Measurements from ENCODE around the gene CAV2. TPM values are rescaled to one million over a fixed set of nuclear protein-coding genes. Genes with fewer than 3 reads are reported as not detected.

Gene CAV2
- total RNA-seq, 4 donors from 2014 or later = 86.4 to 172 (median 132) TPM

GRCh38 chr7:116528008-116528789 is 28.7 kb downstream of the CAV2 start:
- H3K36me3 ChIP-seq = no peaks in the 10 kb centered on the region
- H3K27me3 ChIP-seq = no peaks in the 10 kb centered on the region
- peak overlapping the region in 3 of 4 donors; percentile 31 to 62 (median 48) for H3K4me3 ChIP-seq
- no peaks in the 10 kb centered on the region for H3K9me3 ChIP-seq
- peak in 1 of 2 donors; percentile 27 for DNase-seq (ENCODE audit: low spot score in 2 of 2)
- H3K27ac ChIP-seq = peak overlapping the region; percentile 37 to 88 (median 87)
- 24 to 34% methylated on average over 3 of the region's 3 CpGs for WGBS, 2 donors
- TF ChIP-seq CTCF (IDR thresholded peaks at IDR 0.05) = no peak
- peak in 1 of 2 donors; percentile 76 for TF ChIP-seq EP300 (IDR thresholded peaks at IDR 0.05)
- H3K4me1 ChIP-seq = peaks cover 0 to 74% (median 9%) of the 10 kb centered on the region in 4 donors

- peaks cover 0 to 68% (median 9%) of the 10 kb centered on the region in 4 donors for H3K4me1 ChIP-seq
- H3K27ac ChIP-seq = peak overlapping the region in 2 of 4 donors; percentile 87 to 88
- no peaks in the 10 kb centered on the region for H3K27me3 ChIP-seq
- WGBS, 2 donors = 60 to 69% methylated on average over 1 of the region's 1 CpG
- no peaks in the 10 kb centered on the region for H3K36me3 ChIP-seq
- peak overlapping the region in 1 of 4 donors; percentile 62 for H3K4me3 ChIP-seq
- no peaks in the 10 kb centered on the region for H3K9me3 ChIP-seq
- DNase-seq (ENCODE audit: low spot score in 2 of 2) = no peak
- TF ChIP-seq CTCF (IDR thresholded peaks at IDR 0.05) (no peak), EP300 (IDR thresholded peaks at IDR 0.05) (no peak), POLR2A (IDR thresholded peaks at IDR 0.05) (no peak)
These were observed 29.7 kb downstream of the CAV2 start for GRCh38 chr7:116529250-116529649.

GRCh38 chr7:116530107-116530820 is 30.7 kb downstream of the CAV2 start:
- H3K4me1 ChIP-seq = peaks cover 0 to 68% (median 9%) of the 10 kb centered on the region in 4 donors
- no peak for DNase-seq (ENCODE audit: low spot score in 2 of 2)
- no peak for TF ChIP-seq CTCF (IDR thresholded peaks at IDR 0.05)
- no peak for TF ChIP-seq EP300 (IDR thresholded peaks at IDR 0.05)
- WGBS, 2 donors = 57 to 60% methylated on average over 3 of the region's 3 CpGs
- no peaks in the 10 kb centered on the region for H3K27me3 ChIP-seq
- H3K9me3 ChIP-seq = no peaks in the 10 kb centered on the region
- peak overlapping the region in 3 of 4 donors; percentile 0 to 62 (median 14) for H3K4me3 ChIP-seq
- H3K27ac ChIP-seq = peak overlapping the region in 2 of 4 donors; percentile 30 to 87
- H3K36me3 ChIP-seq = no peaks in the 10 kb centered on the region

- H3K27me3 ChIP-seq = no peaks in the 10 kb centered on the region
- peak overlapping the region in 1 of 4 donors; percentile 10 for H3K4me3 ChIP-seq
- no peak for TF ChIP-seq EP300 (IDR thresholded peaks at IDR 0.05)
- no peak for TF ChIP-seq POLR2A (IDR thresholded peaks at IDR 0.05)
- no peak for TF ChIP-seq CTCF (IDR thresholded peaks at IDR 0.05)
- H3K27ac ChIP-seq = peak overlapping the region in 1 of 4 donors; percentile 33
- H3K4me1 ChIP-seq = peaks cover 0 to 68% (median 9%) of the 10 kb centered on the region in 4 donors
- WGBS, 2 donors = 66 to 74% methylated on average over 3 of the region's 3 CpGs
- no peak for DNase-seq (ENCODE audit: low spot score in 2 of 2)
- H3K9me3 ChIP-seq = no peaks in the 10 kb centered on the region
- peaks cover 0 to 9% (median 0%) of the 10 kb centered on the region in 3 donors for H3K36me3 ChIP-seq
These were observed 32.7 kb downstream of the CAV2 start for GRCh38 chr7:116532102-116532688.
